GM21528 (cell line): ENCODE results near the gene BCORL1.
A peak's percentile ranks its signal among the peaks of the same experiment; 100 is the strongest.

Source experiments
- ATAC-seq: cut with Tn5 transposase; IDR thresholded peaks from one replicate; pipeline ENCODE4 v1.9.1; 2021; ENCODE audit warnings: mild to moderate bottlenecking, moderate library complexity; ENCODE audit not compliant: unreplicated experiment, low FRiP score

BCORL1 gene

DNA sequence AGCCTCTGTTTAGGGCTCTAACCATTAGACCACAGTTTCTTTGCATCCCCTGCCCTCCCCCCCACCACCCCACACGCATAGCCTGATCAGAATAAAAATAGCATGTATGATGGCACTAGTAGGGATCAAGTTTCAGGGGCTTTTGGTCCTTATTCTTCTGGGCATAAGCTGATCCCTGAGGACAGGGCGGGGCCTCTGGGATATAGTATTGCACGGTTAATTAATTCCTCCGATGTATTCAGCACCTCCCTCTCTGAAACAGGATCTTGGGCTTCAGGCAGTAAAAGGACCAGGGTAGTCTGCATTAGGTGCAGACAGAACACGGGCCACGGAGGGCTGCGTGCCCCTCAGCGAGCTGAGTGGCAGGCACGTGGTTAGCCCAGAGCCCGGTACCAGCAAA is 70.8 kb downstream of the BCORL1 start:
- ATAC-seq = no peak

DNA sequence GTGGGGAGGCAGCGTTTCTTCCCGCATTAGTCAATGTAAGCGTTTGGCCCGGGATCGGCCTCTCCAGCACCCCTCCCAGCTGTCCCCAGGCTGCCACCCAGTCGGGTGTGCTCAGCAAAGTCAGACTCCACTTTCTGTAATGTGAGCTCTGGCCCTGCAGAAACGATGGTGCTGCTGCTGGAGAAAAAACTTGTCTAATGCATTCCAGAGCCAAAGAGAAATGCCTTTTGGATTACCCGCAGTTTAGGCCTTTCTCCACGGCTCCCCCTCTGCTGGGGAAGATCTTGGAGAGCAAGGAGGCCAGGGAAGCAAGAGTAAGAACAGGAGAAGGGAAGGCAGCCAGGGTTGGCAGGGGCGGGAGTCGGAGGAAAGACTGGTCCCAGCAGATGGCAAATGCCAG is 72.7 kb downstream of the BCORL1 start:
- ATAC-seq = no peak

DNA sequence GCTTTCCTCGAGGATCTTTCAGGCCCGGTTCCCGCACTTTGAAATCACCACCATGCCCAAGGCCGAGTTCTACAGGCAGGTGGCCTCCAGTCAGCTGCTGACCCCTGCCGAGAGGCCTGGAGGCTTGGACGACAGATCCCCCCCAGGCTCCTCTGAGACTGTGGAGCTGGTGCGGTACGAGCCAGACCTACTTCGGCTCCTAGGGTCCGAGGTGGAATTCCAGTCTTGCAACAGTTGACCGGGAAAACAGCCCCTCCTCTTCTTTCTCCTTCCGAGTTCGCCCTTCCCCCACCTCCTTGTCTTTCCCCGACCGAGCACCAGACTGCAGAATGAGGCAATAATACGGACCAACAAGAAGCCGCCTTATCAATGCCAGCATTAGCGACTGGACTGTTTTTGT is 73.5 kb downstream of the BCORL1 start:
- ATAC-seq = no peak

DNA sequence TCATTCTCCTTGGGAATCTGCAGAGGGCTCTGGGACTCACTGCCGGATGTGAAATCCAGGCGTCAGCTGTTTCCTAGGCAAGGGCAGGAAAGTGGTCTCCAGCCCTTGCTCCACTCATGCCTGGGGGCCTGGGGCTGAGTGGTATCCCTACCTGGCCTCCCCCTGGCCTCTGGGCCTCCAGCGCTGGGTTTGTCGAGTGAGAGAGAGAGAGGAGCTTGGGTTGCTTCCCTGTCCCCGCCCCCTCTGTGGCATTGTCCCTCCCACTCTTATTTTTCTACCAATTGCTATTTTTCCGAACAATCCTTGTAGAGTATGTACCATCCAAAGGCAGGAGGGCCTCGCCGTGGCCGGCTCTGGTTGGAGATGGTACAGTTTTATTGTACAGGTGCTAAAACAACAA is 74.8 kb downstream of the BCORL1 start:
- no peak for ATAC-seq

DNA sequence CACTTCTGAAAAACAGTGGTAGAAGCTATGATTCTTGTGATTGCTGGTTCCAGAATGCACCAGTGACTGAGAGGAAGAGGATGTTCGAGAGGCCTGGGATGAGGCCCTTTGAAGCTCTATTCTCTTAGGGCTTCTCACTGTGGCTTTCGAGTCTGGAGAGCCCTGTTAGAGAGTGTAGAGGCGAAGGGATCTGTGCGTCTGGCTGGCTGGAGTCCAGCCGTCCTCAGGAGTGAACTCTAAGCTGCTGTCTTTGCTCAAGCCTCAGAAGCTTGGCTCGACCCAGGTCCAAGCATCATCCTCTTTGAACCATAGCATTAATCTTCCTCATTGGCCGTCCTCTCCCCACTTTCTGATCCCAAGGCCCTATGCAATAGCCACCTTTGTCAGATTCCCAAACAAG is 76.2 kb downstream of the BCORL1 start:
- no peak for ATAC-seq

DNA sequence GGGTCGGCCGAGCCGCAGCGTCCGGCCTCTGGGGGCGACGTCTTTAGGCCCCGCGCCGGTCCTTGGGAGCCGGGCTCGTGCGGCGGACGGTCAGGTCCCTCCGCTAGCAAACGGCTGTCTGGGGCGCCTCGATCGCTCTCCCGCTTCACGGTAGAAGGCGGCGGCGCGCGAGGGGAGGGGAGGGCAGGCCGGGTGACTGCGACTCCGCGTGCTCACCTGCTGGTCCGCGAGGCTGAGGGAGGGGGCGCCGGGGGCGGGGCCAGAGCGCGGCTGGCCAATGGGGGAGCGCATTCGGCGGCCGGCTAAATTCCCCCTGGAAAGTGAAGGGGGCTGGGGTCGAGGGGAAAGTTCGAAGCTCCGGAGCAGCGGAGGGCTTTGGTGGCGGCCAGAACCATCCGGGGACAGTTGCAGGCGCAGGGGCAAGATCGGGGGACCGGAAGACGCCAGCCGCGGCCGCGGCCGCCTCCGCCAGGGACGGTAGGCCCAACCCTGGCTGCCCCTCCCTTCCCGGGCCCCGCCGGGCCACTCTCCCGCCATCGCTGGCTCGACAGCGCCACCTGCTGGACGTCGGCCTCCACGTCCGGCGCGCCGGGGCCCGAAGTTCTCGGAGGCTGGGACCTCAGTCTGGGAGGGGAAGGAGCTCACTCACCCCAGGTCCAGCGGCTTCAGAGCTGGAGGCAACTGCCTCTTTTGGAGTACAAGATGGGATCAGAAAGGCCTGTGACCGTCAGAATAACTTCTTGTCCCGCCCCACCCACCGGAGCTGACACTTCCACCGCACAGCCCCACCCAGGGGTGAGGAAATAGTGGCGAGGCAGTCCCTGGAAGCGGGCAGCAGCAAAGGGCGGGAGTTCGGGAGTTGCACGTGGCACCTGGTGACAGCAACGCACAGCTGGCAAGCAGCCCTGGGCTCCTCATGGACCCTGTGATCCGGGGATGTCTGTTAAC is 78.0 kb downstream of the BCORL1 start:
- ATAC-seq = peak; percentile 95

DNA sequence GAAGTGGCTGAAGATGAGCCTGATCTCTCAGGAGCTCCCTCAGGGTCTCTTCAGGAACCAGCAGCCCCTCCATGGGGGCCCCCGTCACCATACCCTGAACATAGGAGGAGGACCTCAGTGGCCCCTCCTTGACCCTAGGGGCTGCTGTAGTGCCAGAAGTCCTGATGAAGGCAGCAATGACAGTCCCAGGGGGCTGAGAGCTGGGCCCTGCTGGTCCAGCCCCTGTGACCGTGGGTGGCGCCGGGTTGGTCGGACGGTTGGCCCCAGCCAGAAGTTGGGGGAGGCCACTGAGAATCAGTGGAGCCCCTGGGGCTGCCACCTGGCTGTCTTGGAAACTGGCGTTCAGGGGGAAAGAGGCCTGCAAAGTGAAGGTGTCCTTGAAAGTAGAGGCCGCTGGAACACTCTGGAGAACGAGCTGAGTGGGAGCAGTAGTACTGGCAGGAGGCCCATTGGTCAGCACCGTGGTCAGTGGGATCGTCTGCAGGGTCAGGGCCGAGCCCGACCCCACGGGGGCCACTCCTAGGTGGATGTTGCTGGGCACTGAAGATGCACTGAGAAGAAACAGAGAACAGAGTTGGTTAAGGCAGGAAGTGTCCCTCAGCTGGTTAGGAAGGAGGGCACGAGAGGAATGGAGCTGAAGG is 84.7 kb downstream of the BCORL1 start:
- no peak for ATAC-seq

DNA sequence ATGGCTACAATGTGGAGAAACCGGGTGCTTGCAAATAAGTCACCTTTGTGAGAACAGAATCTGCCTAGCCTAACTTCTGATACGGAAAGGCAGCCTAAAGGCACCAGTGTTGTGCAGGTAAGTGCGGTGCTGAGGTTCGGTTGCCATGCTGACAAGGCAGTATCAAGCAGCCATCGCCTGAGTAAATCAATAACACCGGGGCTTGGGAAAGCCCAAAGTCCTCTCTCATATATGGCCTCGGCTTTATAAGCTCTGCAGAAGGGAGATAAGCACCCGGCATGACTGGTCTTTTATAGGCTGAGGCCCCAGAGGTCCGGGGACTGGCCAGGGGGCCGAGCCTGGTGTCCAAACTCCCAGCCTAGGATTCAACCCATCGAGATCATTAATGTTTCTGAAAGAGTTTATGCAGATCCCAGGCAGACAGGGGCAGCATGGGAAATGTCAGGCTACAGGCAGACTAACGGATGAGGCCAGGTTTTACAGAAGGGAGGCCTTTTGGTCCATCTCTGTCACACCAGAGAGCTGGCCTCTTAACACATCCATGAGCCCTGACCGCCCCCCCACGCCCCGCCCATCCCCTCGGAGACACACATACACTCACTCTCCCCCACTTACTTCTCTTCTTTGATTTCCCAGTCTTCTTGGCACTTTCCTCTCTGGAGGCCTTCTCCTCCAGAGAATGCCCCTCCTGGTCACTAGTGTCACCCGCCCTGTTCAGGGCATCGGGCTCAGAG is 89.3 kb downstream of the BCORL1 start:
- ATAC-seq = no peak

DNA sequence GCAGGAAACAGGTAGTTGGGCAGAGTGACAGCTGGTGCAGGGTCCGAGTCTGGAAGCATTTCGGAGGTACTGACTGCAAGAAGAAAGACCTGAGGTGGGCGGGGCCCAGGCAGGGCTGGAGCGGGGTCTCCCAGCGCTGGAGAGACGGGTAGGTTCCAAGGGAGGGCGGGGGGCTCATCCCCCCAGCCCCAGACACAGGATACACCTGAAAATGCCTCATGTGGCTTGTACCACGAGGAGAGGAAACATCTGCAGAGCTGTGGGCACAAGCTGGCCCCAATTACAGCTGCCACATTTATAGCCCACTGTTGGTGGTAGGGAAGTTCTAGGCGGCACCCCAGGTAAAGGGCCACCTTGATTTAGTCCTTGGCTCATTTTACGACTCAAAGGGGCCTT is 89.9 kb downstream of the BCORL1 start:
- no peak for ATAC-seq

DNA sequence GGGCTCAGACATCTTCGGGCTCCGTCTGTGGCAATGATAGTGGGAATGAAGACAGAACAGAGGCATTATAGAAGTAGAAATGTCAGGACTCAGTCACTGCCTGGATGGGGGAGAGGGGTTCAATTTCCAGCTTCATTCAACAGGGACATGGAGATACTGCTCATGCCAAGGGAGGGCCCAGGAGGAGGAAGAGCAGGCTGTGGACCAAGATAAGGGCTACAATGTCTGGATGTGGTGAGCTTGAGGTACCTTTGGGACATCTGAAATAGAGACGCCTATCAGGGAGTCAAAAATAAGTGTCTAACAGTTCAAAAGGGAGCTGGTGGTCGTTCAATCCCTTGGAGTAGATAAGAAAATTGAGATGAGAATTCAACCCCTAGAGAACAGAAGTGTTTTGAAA is 93.3 kb downstream of the BCORL1 start:
- ATAC-seq = no peak

DNA sequence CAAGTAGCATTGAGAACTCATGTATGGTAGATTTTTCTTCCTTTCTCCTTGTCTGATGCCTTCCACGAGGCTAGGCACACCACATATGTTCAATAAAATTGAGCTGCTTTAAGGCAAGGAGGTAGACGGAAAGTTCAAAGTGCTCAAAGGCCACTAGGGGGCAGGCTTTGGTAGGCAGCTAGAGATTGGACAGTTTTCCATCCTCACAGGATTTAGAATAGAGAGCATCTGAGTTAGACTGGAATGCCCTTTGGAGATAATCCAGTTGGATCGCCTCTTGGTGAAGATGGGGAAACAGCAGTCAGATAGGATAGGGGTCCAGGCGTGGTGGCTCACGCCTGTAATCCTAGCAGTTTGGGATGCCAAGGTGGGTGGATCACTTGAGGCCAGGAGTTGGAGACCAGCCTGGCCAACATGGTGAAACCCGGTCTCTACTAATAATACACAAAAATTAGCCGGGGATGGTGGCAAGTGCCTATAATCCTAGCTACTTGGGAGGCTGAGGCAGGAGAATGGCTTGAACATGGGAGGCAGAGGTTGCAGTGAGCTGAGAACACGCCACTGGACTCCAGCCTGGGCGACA is 97.5 kb downstream of the BCORL1 start:
- no peak for ATAC-seq

DNA sequence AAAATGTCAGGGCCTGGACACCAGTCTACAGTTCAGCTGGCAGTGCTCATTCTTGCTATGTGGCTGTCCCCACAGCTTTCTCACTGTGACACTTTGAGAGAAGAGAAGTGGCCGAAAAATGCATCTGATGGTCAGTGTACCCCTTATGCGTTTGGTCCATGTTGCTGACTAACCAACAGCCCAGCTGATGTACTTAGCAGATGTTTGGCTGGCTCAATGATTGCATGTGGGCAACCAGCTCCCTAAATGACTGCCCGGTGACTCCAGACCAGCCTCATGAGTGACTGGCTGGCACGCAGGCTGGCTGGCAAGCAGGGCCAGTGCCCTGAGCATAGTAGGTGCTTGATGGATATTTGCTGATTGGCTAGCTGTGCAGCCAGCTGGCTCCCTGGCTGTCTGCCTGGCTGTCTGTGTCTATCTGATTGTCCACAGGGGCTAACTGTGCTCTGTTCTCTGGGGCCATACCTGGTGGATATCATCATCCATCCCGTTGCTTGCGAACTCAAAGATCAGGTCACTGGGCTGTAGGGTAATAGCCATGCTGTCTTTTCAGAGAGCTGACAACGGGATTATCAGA is 98.4 kb downstream of the BCORL1 start:
- ATAC-seq = no peak

DNA sequence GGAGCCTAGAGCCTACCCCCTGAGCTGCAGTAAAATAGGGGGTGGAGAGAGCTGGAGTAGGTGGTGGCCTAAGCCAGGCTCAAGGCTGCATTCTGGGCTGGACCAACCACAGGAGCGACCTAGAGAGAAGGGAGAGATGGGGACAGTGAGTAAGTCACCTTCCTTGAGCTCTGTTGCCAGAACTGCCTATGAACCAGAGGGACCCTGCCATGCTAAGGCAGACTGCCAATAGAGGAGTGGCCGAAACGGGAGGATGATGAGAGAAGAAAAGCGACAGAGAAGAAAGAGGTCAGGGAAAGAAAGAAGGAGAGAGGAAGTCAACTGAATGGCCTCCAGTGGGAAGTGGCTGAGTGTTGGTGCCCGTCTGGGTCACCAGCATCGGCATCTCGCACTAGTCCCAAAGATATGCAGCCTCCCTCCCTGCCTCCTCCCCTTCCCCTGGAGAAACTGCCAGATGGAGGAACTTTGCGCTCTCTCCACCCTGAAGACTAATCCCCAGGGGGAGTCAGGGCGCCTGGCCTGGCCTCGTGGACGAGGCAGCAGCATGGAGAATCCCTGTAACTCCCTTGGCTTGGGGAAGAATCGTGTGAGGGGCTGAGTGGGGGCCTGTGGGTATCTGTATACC is 99.1 kb downstream of the BCORL1 start:
- ATAC-seq = no peak

DNA sequence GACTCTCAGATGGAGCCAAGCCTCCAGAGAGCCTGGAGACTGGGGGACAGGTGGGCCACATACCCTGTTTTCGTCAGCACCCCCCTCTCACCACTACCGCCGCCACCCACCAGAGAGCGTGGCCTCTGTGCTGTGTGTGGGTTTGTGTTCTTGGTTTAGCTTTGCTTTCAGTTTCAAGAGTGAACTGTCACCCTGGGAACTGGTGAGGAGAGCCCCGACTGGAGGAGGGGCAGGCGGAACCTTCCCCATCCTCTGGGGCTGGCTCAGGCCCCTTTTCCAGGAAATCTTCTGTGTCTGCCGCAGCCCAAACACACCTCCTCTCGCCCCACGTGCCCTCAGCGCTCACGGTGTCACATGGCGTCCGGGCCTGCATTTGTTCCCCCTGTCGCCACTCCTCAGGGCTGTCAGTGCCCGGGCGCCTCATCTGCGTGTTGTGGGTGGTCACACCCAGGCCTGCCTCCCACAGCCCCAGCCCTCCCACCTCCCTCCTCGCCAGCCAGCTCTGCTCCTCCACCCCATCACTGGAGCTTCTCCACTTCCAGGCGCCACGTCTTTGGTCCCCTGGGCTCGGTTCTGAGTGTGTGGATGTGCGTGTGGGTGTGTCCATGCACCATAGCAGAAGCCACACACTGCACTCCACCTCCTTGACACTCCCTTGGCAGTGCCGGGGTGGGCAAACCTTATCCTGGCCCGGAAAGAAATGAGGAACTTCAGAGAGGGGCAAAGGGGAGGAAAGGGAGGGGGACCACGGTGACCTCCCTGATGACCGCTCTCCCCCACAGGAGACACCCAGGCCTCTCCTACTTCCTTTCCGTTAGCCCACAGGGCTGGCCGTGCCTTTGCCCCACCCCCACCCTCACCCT is 100.0 kb downstream of the BCORL1 start:
- peak; percentile 56 for ATAC-seq

DNA sequence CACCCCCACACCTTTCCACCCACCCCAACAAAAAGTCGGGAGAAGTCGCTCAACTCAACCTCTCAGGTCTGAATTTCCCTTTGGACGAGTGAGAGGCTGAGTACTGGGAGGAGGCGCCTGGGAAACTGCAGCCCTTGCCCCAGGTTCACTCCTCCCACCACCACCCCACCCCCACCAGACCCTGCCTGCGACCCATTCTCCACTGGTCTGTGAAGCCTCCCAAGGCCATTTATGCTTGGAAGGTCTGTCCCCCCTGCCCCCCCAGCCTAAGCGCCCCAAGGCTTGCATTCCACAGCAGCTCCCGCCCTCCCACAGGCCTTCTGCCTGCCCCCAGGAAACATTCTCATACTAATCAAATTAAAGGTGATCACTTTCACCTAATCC is 100.7 kb downstream of the BCORL1 start:
- no peak for ATAC-seq

DNA sequence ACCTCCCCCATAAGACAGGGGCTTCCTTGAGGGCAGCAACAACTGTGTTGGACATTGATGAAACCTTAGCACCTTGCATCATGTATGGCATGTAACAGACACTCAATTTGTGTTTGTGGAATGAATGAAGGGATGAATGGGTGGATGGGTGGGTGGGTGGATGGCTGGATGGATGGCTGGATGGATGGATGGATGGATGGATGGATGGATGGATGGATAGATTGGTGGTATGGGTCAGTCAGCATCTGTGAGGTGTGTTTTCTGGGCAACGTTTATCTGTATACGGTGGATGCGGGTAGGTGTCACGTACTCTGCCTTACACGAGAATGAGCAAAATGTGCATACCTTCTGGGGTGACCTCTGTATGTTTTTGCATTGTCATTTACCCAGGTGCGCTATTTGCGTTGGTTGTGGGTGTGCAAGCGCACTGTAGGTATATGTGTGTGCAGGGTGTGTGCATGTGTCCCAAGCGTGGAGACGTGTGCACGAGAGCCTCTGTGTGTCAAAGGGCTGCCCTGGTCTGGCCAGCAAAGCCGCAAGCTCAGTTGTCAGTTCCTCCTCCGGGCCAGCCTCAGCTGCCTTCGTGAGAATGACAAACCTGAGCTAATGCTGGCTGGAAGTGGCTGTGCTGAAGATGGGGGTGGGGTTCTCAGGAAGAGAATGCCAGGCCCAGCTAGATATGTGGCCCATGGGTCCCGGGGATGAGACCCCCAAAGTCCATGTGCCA is 101.4 kb downstream of the BCORL1 start:
- peak; percentile 32 for ATAC-seq

DNA sequence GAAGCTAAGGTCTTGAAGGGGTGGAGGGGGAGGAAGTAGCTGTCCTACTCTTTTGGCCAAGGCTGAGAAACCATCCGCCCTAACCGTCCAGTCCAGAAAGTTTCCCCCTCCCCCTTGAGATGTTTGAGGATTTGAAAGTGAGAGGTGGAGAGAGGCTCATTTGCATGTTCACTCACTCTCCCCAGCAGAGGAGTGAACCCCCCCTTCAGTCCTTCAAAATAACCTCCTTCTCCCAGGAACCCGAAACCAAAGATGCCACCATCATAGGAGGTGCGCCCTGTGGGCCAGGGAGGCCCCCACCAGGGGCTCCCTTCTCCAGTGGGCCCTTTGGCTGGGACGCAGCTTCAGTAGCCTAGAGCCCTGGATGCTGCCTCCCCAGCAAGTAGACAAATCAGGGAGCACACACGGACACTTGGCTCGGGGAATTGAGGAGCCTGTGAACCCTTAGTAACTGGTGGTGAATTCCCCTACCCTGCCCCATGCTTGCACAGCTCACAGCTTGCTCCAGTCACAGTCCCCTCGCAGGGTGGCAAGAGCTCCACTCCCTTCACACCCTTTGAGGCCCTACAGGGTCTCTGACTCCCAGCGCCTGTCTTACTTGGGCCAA is 102.3 kb downstream of the BCORL1 start:
- ATAC-seq = peak; percentile 42
